ENCODE measurements around the gene GINS2. TPM values are rescaled to one million over a fixed set of nuclear protein-coding genes. Genes with fewer than 3 reads are reported as not detected.

The GINS2 gene
- total RNA-seq, 1 donor from 2014 or later: 0.25 TPM

- intact Hi-C loops (cut with DNase I): loop anchor here (10.0 kb wide), 2 partner anchors 442 to 602 kb away; partner anchors contain the start of gene CIBAR2
- no peaks in the 10 kb centered on the region for H3K27me3 ChIP-seq
- no peak overlapping the region for H3K27ac ChIP-seq
- peaks cover 32% of the 10 kb centered on the region for H3K4me1 ChIP-seq
- H3K4me3 ChIP-seq: no peak overlapping the region
- H3K36me3 ChIP-seq: no peaks in the 10 kb centered on the region
- no peak for TF ChIP-seq POLR2AphosphoS5 (IDR thresholded peaks at IDR 0.05; ENCODE audit: insufficient read depth in 1 of 2, low read depth in 1 of 2)
- TF ChIP-seq POLR2A (IDR thresholded peaks at IDR 0.05): no peak
- no peak for TF ChIP-seq CTCF (IDR thresholded peaks at IDR 0.05)
- DNase-seq (ENCODE audit: extremely low spot score in 2 of 2): no peak
- no peaks in the 10 kb centered on the region for H3K9me3 ChIP-seq
Observed at GRCh38 chr16:85716680-85717038, 27.9 kb upstream of the GINS2 start.

- no peaks in the 10 kb centered on the region for H3K27me3 ChIP-seq
- H3K9me3 ChIP-seq: no peaks in the 10 kb centered on the region
- no peak for DNase-seq (ENCODE audit: extremely low spot score in 2 of 2)
- intact Hi-C loops (cut with DNase I): loop anchor here (10.0 kb wide), 2 partner anchors 441 to 601 kb away; partner anchors contain the start of gene CIBAR2
- TF ChIP-seq CTCF (IDR thresholded peaks at IDR 0.05): no peak
- no peak for TF ChIP-seq POLR2AphosphoS5 (IDR thresholded peaks at IDR 0.05; ENCODE audit: insufficient read depth in 1 of 2, low read depth in 1 of 2)
- no peak for TF ChIP-seq POLR2A (IDR thresholded peaks at IDR 0.05)
- H3K36me3 ChIP-seq: no peaks in the 10 kb centered on the region
- peaks cover 32% of the 10 kb centered on the region for H3K4me1 ChIP-seq
- no peak overlapping the region for H3K27ac ChIP-seq
- no peak overlapping the region for H3K4me3 ChIP-seq
Observed at GRCh38 chr16:85716022-85716679, 27.4 kb upstream of the GINS2 start.

GRCh38 chr16:85715169-85716021, 26.6 kb upstream of the GINS2 start:
- peaks cover 32% of the 10 kb centered on the region for H3K4me1 ChIP-seq
- H3K27me3 ChIP-seq: no peaks in the 10 kb centered on the region
- no peak for TF ChIP-seq POLR2AphosphoS5 (IDR thresholded peaks at IDR 0.05; ENCODE audit: insufficient read depth in 1 of 2, low read depth in 1 of 2)
- no peak for TF ChIP-seq CTCF (IDR thresholded peaks at IDR 0.05)
- no peak for TF ChIP-seq POLR2A (IDR thresholded peaks at IDR 0.05)
- intact Hi-C loops (cut with DNase I): loop anchor here (10.0 kb wide), 2 partner anchors 441 to 601 kb away; partner anchors contain the start of gene CIBAR2
- no peak overlapping the region for H3K27ac ChIP-seq
- no peaks in the 10 kb centered on the region for H3K9me3 ChIP-seq
- no peak for DNase-seq (ENCODE audit: extremely low spot score in 2 of 2)
- H3K4me3 ChIP-seq: no peak overlapping the region
- no peaks in the 10 kb centered on the region for H3K36me3 ChIP-seq

- intact Hi-C loops (cut with DNase I): loop anchor here (10.0 kb wide), 2 partner anchors 438 to 598 kb away; partner anchors contain the start of gene CIBAR2
- TF ChIP-seq POLR2AphosphoS5 (IDR thresholded peaks at IDR 0.05; ENCODE audit: insufficient read depth in 1 of 2, low read depth in 1 of 2): no peak
- TF ChIP-seq CTCF (IDR thresholded peaks at IDR 0.05): no peak
- TF ChIP-seq POLR2A (IDR thresholded peaks at IDR 0.05): no peak
- H3K4me3 ChIP-seq: no peak overlapping the region
- peaks cover 28% of the 10 kb centered on the region for H3K4me1 ChIP-seq
- no peak overlapping the region for H3K27ac ChIP-seq
- no peaks in the 10 kb centered on the region for H3K27me3 ChIP-seq
- DNase-seq (ENCODE audit: extremely low spot score in 2 of 2): no peak
- H3K36me3 ChIP-seq: no peaks in the 10 kb centered on the region
- H3K9me3 ChIP-seq: no peaks in the 10 kb centered on the region
Observed at GRCh38 chr16:85712801-85713200, 24.0 kb upstream of the GINS2 start.

All from vagina (tissue), 2 donors.